ENCODE measurements around the gene MEIKIN. TPM values are rescaled to one million over a fixed set of nuclear protein-coding genes. Genes with fewer than 3 reads are reported as not detected.

Gene MEIKIN
- total and polyA plus RNA-seq, 2 experiments from 2014 or later, result not detected

DNA sequence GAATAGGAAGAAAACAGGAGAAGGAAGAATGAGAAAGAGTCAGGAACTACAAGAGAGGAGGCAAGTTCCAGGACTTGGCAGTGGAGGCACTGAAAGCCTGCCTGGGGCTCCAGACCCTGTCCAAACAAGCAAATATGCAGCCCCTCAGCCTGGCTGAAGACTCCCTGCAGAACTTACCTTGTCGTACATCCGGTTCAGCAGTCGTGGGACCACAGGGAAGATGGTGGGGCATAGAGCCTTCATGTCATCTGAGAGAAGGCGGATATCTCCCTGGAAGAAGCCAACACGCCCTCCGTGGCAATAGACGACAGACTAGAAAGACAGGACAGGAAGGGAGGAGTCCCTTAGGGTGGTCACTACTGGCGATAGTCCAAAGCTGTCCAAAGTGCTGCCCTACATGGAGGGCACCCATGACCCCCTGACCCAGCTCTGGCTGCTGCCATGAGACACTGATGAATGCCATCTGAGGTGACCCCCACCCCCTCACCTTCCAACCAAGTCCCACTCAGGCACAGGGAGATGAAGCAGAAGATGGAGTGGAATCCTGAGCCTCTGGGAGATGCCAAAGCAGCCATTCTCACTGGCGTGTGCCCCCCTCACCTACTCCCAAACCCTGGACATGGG, 27.7 kb upstream of the MEIKIN start:
- no peaks in the 10 kb centered on the region for H3K27me3 ChIP-seq
- H3K27ac ChIP-seq, result no peak overlapping the region
- DNase-seq (ENCODE audit: low read depth in 1 of 2, low spot score in 1 of 2), result no peak
- no peaks in the 10 kb centered on the region for H3K36me3 ChIP-seq
- no peak overlapping the region for H3K4me3 ChIP-seq
- H3K4me1 ChIP-seq (ENCODE audit: low read depth), result no peaks in the 10 kb centered on the region
- TF ChIP-seq, protein P1, sequence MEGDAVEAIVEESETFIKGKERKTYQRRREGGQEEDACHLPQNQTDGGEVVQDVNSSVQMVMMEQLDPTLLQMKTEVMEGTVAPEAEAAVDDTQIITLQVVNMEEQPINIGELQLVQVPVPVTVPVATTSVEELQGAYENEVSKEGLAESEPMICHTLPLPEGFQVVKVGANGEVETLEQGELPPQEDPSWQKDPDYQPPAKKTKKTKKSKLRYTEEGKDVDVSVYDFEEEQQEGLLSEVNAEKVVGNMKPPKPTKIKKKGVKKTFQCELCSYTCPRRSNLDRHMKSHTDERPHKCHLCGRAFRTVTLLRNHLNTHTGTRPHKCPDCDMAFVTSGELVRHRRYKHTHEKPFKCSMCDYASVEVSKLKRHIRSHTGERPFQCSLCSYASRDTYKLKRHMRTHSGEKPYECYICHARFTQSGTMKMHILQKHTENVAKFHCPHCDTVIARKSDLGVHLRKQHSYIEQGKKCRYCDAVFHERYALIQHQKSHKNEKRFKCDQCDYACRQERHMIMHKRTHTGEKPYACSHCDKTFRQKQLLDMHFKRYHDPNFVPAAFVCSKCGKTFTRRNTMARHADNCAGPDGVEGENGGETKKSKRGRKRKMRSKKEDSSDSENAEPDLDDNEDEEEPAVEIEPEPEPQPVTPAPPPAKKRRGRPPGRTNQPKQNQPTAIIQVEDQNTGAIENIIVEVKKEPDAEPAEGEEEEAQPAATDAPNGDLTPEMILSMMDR (IDR thresholded peaks at IDR 0.05; ENCODE audit: low read depth, low read length), result no peak
- H3K9me3 ChIP-seq (ENCODE audit: low read depth), result no peaks in the 10 kb centered on the region

DNA sequence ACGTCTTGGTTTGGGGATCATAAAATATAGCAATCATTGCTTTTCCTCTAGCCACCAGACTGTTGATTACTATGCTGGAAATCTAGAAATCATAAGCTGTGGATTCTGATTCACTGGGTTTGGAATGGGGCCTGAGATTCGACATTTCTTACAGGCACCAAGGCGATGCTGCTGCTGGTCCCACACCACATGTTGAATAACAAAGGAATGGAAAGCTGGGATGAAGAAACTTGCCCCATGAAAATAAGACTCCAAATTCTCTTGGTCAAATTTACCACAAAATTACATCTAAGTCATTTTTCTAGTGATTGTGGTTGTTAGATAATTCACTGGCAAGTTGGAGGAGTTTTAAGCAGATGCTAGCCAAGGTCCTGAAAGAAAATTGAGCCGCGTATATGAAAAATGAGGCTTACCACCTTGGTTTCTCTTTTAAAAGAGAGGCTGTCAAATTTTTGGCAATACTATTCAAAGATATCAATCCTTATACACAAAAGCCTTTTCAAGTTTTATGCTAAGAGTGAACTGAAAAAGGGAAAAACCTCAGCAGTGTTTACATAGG, 23.0 kb upstream of the MEIKIN start:
- TF ChIP-seq, protein P1 (IDR thresholded peaks at IDR 0.05; ENCODE audit: low read depth, low read length), result no peak
- Histone ChIP-seq H3K4me3 (no peak overlapping the region), H3K27me3 (no peaks in the 10 kb centered on the region), H3K27ac (no peak overlapping the region), H3K36me3 (no peaks in the 10 kb centered on the region), H3K9me3 (ENCODE audit: low read depth) (no peaks in the 10 kb centered on the region), H3K4me1 (ENCODE audit: low read depth) (no peaks in the 10 kb centered on the region)
- peak in 1 of 2 donors; percentile 56 for DNase-seq (ENCODE audit: low read depth in 1 of 2, low spot score in 1 of 2)

DNA sequence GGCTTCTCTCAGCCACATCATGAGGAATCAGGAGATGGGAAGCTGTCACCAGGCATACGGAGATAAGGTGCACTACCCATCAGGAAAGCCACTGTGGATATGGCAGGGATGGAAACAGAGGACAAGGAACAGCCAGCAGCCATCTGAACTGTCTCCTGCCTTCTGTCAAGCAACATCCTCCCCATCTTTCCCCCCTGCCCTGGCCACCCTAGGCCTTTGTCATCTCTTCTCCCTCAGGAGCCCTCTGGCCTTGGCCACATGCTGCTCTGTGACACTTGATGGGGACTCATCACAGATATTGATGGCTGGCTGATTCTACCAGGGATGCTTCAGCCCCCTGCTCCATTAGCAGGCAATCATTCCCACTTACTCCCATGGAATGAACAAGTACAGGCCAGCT, 21.1 kb upstream of the MEIKIN start:
- TF ChIP-seq, protein P1 (IDR thresholded peaks at IDR 0.05; ENCODE audit: low read depth, low read length), result no peak
- H3K9me3 ChIP-seq (ENCODE audit: low read depth), result no peaks in the 10 kb centered on the region
- H3K27me3 ChIP-seq, result no peaks in the 10 kb centered on the region
- no peak overlapping the region for H3K27ac ChIP-seq
- H3K4me1 ChIP-seq (ENCODE audit: low read depth), result no peaks in the 10 kb centered on the region
- DNase-seq (ENCODE audit: low read depth in 1 of 2, low spot score in 1 of 2), result no peak
- no peak overlapping the region for H3K4me3 ChIP-seq
- H3K36me3 ChIP-seq, result no peaks in the 10 kb centered on the region

DNA sequence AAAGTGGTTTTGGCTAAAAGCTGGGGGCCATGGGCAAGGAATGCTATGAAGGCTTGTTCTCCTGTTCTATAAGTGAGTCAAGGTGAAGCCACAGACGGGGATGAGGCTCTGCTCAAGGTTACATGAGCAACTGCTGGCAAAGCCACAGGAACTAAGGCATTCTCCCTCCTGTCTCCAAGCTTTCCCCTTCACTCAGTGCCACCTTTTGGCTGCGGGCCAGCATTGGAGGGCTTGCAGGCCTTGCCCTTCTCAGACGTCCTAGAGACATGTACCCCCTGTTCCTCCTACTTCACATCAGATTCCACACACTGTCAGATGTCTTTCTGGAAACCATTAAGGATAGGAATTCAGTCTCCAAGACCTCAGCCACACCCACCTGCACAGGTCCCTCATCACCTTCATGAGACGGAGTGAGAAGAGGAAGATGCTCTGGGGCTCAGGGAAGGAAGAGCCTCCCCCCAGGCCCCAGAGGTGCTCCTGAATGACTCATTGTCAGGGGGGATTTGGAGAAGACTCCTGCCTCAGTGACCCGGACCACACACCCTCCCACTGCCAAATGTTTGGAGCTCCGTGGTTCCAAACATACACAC, 20.5 kb upstream of the MEIKIN start:
- no peak for DNase-seq (ENCODE audit: low read depth in 1 of 2, low spot score in 1 of 2)
- no peak overlapping the region for H3K4me3 ChIP-seq
- no peaks in the 10 kb centered on the region for H3K4me1 ChIP-seq (ENCODE audit: low read depth)
- TF ChIP-seq, protein P1 (IDR thresholded peaks at IDR 0.05; ENCODE audit: low read depth, low read length), result no peak
- H3K9me3 ChIP-seq (ENCODE audit: low read depth), result no peaks in the 10 kb centered on the region
- no peaks in the 10 kb centered on the region for H3K27me3 ChIP-seq
- H3K36me3 ChIP-seq, result no peaks in the 10 kb centered on the region
- H3K27ac ChIP-seq, result no peak overlapping the region

DNA sequence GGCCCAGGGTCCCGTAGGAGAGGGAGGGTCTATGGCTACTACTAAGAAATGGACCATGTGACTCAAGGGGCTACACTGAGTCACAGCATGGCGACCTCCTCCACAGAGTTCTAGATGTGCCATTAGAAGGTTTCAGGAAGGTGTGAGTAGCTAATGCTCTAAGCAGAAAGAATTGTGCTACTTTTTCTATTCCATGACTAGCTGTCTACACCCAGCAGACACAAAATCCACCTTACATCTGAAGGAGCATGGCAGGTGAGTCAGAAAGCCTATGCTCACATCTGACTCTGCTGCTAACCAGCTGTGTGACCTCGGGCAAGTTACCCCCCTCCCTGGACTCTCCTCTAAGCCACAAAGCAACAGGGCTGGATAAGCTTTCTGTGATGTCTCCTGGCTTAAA, 14.4 kb upstream of the MEIKIN start:
- no peak overlapping the region for H3K27ac ChIP-seq
- no peak overlapping the region for H3K4me3 ChIP-seq
- no peaks in the 10 kb centered on the region for H3K9me3 ChIP-seq (ENCODE audit: low read depth)
- DNase-seq (ENCODE audit: low read depth in 1 of 2, low spot score in 1 of 2), result no peak
- no peaks in the 10 kb centered on the region for H3K36me3 ChIP-seq
- no peaks in the 10 kb centered on the region for H3K27me3 ChIP-seq
- TF ChIP-seq, protein P1 (IDR thresholded peaks at IDR 0.05; ENCODE audit: low read depth, low read length), result no peak
- no peaks in the 10 kb centered on the region for H3K4me1 ChIP-seq (ENCODE audit: low read depth)

Measured in cardiac muscle cell (in vitro differentiated cells and primary cell).